Measurements from ENCODE around the gene ATG7. TPM values are rescaled to one million over a fixed set of nuclear protein-coding genes. Genes with fewer than 3 reads are reported as not detected.
"Not testable (repeated sequence)": the region's sequence is repeated elsewhere in the genome, so short reads cannot be mapped to it uniquely, and the experiment has no call there.

ATG7 gene
- total RNA-seq, 1 experiment from 2014 or later, result 42.3 TPM

DNA sequence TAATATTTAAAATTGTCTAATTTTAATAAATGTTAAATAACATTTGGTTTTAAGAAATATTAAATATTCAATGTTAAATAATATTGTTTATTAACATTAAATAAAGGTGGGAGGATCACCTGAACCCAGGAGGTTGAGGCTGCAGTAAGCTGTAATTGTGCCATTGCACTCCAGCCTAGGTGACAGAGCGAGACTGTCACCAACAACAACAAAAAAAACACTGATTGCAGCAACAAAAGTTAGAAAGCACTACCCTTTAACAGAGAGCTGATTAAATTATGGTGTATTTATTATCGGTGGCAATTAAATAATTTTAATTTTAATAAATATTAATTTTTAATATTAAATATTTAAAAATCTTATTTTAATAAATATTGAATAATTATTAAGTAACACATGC, 152.1 kb downstream of the ATG7 start:
- no peak for DNase-seq (ENCODE audit: low read depth)

GRCh38 chr3:11430207-11430606, 158.0 kb downstream of the ATG7 start:
- DNase-seq (ENCODE audit: low read depth), result no peak

GRCh38 chr3:11430624-11431023, 158.4 kb downstream of the ATG7 start:
- no peak for DNase-seq (ENCODE audit: low read depth)

DNA sequence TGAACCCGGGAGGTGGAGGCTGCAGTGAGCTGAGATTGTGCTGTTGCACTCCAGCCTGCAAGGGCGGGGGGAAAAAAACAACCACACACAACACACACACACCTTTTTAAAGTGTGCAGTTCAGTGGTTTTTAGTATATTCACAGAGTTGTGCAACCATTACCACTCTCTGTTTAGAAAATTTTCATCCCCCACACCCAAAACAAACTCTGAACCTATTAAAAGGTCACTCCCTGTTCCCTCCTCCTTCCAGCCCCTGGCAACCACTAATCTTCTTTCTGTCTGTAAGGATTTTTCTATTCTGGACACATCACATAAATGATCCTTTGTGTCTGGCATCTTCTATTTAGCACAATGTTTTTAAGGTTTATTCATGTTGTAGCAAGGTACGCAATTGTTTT, 159.1 kb downstream of the ATG7 start:
- DNase-seq (ENCODE audit: low read depth), result no peak

- DNase-seq (ENCODE audit: low read depth), result no peak
Observed at GRCh38 chr3:11434017-11434526, 161.9 kb downstream of the ATG7 start.

GRCh38 chr3:11434563-11435096, 162.4 kb downstream of the ATG7 start:
- no peak for DNase-seq (ENCODE audit: low read depth)

- no peak for DNase-seq (ENCODE audit: low read depth)
Observed at GRCh38 chr3:11435440-11436165, 163.4 kb downstream of the ATG7 start.

GRCh38 chr3:11436775-11437174, 164.6 kb downstream of the ATG7 start:
- DNase-seq (ENCODE audit: low read depth), result no peak

- no peak for DNase-seq (ENCODE audit: low read depth)
Observed at GRCh38 chr3:11437506-11437905, 165.3 kb downstream of the ATG7 start.

- peak; percentile 15 for DNase-seq (ENCODE audit: low read depth)
Observed at GRCh38 chr3:11438646-11439045, 166.4 kb downstream of the ATG7 start.

DNA sequence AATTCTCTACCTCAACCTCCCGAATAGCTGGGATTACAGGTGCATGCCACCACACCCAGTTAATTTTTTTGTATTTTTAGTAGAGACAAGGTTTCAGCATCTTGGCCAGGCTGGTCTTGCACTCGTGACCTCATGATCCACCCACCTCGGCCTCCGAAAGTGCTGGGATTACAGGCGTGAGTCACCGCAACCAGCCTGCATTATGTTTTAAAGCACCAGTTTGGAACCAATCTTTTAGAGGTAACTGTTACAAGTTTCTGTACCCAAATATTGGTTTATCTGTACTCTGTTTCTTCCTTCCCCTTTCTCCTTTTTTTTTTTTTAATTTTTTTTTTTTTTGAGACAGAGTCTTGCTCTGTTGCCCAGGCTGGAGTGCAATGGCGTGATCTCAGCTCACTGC, 169.1 kb downstream of the ATG7 start:
- DNase-seq (ENCODE audit: low read depth), result not testable (repeated sequence)

DNA sequence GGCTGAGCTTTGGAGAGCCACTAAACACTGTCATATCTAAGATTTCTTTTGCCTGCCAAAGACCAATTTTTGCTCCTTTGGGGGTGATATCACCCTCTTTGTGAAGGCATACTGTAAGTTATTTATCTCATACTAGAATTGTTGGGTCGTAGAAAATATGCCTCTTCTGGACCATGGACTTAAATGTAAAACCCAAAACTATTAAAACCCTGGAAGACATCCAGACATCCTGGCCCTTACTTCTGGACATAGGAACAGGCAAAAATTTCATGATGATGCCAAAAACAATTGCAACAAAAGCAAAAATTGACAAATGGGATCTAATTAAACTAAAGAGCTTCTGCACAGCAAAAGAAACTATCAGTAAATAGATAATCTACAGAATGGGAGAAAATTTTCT, 172.2 kb downstream of the ATG7 start:
- DNase-seq (ENCODE audit: low read depth), result no peak

- not testable (repeated sequence) for DNase-seq (ENCODE audit: low read depth)
Observed at GRCh38 chr3:11445193-11445592, 173.0 kb downstream of the ATG7 start.

DNA sequence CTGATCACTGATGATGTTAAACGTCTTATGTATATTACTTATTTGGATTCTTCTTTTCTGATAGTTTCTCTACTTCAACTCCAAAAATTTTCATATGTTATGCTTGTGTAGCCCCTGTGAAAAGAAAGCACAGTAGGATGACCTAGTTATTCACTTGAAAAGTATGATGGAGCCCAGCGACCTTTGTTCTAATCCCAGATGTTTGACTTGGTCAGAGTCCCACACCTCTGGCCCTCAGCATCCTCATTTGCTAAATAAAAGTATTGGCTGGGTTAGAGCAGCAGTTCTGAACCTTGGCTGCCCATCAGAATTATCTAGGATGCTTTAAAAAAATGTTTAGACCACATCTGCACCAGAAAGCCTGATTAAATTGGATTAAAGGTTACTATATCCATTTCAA, 173.7 kb downstream of the ATG7 start:
- DNase-seq (ENCODE audit: low read depth), result no peak

DNA sequence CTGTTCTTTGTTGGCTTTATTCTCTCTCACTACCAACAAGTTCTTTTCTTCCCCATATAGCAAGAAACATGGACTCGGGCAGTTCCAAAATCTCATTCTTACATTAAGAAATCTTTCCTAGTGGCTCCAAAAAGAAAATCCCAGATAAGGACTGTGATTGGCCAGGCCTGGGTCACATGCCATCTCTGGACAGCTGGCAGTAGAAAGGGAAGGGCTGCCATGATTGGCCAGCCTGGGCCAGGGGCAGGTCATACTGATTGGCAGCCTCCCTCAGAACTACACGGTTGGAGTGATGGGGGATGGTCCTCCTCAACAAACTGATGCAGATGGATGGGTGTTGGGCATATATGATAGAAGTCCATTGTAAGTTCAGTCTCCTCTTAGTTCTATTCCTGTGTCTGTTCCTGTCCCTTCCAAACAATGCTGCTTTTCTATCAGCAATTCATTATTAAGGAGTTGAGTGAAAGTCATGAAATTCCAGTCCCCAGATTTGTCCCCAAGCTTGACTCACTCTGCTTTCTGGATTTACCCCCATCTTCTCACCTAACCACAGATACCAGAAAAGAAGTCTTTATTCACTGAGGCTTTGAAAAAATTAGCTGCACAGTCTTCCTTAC, 175.5 kb downstream of the ATG7 start:
- DNase-seq (ENCODE audit: low read depth), result peak; percentile 11

DNA sequence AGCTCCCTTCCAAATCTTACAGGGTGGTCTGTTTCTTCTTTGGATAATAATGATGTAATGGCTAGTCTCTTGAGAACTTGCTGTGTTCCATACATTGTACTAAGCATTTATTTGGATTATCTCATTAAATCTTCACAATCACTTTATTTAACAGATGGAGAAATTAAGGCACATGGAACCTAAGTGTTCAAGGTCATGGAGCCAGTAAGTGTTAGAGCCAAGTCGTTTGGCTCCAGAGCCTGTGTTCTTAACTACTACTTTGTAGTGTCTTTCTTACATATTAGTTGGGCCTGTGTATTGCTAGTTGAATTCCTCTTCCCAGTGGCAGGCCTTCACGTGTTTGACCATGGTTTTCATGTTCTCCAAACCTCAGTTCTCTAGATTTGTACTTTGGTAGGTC, 177.8 kb downstream of the ATG7 start:
- DNase-seq (ENCODE audit: low read depth), result no peak

GRCh38 chr3:11452312-11452711, 180.1 kb downstream of the ATG7 start:
- DNase-seq (ENCODE audit: low read depth), result no peak

DNA sequence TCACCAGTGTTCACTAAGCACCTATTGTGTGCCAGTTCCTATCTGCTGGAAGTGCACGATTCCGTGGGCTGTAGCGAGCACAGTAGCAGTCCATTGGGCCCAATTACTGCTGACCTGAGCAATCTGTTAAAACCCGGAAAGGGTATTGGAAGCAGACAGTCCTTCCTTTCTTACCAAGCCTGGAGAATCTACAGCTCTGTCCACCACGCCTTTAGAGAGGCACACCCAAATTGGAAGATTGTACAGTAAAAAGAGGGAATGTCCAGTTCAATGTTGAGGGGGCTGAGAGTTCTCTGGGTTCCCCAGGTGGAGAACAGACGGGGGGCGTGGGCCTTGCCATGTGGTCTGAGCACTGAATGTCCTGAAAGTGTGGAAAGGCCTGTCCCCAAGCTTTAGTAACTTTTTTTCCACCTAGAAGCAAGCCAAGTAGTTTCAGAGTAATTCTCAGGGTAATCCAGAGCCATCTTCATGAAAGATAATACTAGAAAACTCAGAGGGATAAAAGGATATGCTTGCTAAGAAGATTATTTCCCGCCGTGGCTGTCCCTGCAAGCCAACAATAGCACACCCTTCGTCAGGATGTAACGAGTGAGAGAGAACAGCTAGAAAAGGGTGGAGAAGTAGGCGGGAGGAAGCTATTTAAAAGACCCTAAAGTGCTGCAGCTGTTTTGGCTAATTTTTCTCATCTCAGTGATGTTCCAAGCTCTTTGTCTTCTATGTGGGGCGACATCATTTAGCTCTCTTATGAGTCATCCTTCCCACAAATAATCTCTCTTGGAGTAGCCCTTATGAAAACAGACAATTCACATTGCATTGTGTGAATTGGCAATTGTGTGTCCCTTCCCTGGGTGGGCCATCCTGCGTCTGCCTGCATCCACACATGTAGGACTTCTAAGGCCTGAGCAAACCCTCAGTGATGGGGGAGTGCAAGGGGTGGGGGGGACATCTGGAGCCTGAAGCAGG, 181.0 kb downstream of the ATG7 start:
- DNase-seq (ENCODE audit: low read depth), result peak; percentile 82

GRCh38 chr3:11455956-11456355, 183.8 kb downstream of the ATG7 start:
- peak; percentile 78 for DNase-seq (ENCODE audit: low read depth)

- no peak for DNase-seq (ENCODE audit: low read depth)
Observed at GRCh38 chr3:11457135-11457534, 184.9 kb downstream of the ATG7 start.

DNA sequence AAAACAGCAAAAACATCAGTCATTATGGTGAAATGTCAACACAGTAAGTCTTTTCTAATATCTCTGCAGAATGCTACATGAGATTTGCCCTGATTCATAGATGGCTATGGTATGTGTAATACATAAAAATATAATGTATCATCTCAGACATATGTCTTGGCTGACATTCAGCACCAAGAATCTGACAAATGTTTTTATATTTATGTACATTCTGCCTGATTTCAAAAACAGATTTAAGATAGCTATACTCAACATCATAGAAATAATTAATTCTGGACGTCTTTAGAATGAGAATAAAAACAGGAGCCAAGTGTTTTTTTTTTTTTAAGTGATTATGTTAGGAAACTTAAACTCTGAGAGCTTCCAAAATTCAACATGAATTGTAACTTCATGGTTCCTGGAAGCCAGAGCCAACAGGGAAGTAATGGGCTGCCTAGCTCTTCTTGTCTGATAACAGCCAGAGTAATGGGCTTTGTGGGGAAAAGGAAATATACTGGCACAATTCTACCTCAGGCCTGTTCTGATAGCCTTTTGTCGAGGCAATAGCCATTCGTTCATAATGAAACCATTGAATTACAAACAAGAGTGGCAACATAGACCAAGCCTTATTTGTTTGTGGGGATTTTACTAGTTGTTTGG, 187.1 kb downstream of the ATG7 start:
- no peak for DNase-seq (ENCODE audit: low read depth)

All from HT1080 (cell line).